Activated CD4-positive, alpha-beta T cell treated with anti-CD3 and anti-CD28 coated beads, Interleukin-2, amount 50 U/mL, for 48 hours (primary cell): Measurements from ENCODE around the gene SMIM10L1.

Source experiments
- DNase-seq, 2 experiments: peaks; one replicate each; pipeline ENCODE4 v3.0.0-alpha.2; 2020

SMIM10L1 gene

GRCh38 chr12:11202811-11203210 lies 31.8 kb downstream of the SMIM10L1 start:
- DNase-seq: no peak

GRCh38 chr12:11204173-11204572 lies 33.2 kb downstream of the SMIM10L1 start:
- DNase-seq: no peak

- no peak for DNase-seq
Observed at GRCh38 chr12:11209113-11209512, 38.1 kb downstream of the SMIM10L1 start.
